Kidney glomerular epithelial cell (primary cell): ENCODE results near the gene ANKS1B.
"Not testable (repeated sequence)": the region's sequence is repeated elsewhere in the genome, so short reads cannot be mapped to it uniquely, and the experiment has no call there.

Experiments
- DNase-seq: peaks from one replicate; lab custom pipeline; 2025; lab: John Stamatoyannopoulos, UW

Gene ANKS1B

DNA sequence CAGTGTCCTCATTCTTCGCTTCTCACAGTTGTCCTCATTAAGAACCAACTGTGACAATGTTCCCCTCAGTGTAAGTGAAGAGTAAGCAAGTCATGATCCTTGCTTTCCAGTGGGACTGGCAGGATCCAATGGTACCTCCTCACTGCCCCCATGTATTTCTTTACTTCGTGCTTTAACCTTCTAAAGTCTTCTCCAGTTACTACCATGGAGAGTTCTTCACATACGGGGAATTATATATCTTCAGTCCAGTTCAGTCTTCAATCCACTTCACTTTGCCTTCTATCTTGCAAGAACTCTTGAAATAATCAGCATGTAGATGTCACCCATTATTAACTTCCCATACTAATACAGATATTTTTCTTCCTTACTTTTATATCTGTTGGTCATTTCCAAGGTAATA, 719.1 kb downstream of the ANKS1B start:
- no peak for DNase-seq

DNA sequence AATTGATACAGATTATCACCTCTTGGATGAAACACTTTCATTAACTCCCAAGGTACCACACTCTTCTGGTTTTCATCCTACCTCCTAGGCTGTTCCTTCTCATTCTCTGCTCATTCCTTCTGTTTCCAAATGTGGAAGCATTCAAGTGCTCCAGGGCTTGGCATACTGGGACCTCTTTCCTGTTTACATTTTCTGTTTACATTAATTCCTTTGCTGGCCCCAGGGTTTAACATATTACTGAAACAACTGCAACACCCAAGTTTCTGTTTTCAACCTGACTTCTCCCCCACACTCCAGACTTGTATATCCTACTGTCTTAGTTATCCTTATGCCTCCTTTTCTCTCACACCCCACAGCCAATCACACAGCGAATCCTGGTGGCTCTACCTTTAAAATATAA, 723.5 kb downstream of the ANKS1B start:
- no peak for DNase-seq

DNA sequence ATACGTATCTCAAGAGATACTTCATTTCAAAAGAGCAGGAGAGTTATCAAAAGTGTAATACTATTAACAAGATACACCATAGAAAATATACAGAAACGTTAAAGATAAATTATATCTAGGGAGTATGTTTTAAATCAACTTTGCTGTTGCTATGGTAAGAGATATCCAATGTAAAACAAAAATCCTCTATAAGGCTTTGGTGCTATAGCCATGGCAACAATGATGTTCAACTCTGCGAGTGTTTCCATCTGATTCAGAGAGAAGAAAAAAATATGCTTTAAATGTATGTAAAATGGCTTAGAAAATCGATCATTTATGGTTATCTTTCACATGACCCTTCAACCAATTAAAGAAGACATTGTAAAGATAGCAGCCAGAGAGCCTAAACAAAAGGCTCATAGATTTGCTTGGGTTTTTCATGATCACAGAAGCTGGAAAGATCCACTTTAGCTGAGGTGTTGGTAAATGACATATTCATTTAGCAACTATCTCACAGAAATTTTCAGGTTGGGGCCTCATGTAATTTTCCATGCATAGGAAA, 724.2 kb downstream of the ANKS1B start:
- DNase-seq, result no peak

GRCh38 chr12:99259040-99259934, 725.4 kb downstream of the ANKS1B start:
- no peak for DNase-seq

- no peak for DNase-seq
These were observed 727.1 kb downstream of the ANKS1B start for GRCh38 chr12:99257672-99258071.

- DNase-seq, result no peak
These were observed 731.7 kb downstream of the ANKS1B start for GRCh38 chr12:99253068-99253467.

DNA sequence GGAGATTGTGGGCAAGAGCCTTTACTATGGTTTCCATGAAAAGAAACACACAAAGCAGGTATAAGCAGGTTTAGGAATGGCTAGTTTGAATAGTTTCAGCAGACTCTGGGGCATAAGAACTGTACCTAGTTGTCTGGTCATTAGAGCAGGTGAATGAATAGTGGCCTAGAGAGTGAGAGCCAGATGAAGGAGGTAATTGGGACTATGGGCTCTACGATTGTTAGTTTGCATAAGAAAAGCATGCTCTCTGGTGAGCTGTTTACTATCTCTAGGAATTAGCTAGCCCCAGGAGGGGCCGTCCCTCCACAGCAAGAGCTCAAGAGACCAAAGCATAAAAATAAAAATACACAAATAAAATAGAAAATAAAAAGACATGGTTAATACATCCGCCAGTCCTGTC, 734.6 kb downstream of the ANKS1B start:
- no peak for DNase-seq

DNA sequence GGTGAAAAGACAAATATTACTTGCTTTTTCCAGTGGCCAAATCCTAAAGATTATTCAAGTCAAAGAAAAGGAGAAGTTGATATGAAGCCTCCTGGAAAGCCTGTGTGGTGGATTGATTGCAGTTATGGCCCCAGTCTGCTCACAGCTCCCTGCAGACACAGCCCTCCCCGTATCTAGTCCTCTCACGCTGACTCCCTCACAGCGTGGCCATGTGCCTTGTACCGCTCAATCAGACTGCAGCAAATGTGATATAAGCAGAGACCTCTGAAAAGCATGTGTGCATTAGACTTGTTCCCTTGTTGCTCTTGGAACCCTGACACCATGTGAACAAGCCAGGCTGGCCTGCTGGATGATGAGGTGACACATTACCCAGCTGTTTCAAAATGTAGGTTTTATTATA, 735.2 kb downstream of the ANKS1B start:
- no peak for DNase-seq

DNA sequence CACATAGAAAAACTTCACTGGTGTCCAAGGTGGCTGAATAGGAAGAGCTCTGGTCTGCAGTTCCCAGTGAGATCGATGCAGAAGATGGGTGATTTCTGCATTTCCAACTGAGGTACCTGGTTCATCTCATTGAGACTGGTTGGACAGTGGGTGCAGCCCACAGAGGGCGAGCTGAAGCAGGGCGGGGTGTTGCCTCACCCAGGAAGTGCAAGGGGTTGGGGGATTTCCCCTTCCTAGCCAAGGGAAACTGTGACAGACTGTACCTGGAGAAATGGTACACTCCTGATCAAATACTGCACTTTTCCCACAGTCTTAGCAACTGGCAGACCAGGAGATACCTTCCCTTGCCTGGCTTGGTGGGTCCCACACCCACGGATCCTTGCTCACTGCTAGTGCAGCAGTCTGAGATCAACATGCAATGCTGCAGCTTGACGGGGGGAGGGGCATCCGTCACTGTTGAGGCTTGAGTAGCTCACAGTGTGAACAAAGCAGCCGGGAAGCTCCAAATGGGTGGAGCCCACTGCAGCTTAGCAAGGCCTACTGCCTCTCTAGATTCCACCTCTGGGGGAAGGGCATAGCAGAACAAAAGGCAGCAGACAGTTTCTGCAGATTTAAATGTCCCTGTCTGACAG, 746.7 kb downstream of the ANKS1B start:
- DNase-seq, result not testable (repeated sequence)

DNA sequence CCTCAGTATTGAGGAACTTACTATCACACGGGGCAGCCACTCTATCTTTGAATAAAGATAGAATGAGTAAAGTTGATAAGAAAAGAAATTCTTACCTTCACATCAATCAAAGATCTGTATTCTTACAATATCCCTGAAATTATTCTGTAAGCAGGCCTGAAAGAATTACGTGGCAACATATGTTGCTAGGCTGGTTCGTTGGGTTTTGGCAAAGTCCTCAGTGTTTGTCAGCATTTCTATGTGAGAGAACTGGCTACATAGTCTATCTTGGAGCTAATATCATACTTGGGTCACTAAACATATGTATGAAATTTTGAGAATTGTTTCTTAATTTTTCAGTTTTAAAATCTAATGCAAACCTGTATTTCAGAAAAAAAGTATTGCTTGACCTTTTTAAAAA, 749.4 kb downstream of the ANKS1B start:
- no peak for DNase-seq

GRCh38 chr12:99234702-99235101, 750.0 kb downstream of the ANKS1B start:
- no peak for DNase-seq

- no peak for DNase-seq
These were observed 752.4 kb downstream of the ANKS1B start for GRCh38 chr12:99232324-99232723.

DNA sequence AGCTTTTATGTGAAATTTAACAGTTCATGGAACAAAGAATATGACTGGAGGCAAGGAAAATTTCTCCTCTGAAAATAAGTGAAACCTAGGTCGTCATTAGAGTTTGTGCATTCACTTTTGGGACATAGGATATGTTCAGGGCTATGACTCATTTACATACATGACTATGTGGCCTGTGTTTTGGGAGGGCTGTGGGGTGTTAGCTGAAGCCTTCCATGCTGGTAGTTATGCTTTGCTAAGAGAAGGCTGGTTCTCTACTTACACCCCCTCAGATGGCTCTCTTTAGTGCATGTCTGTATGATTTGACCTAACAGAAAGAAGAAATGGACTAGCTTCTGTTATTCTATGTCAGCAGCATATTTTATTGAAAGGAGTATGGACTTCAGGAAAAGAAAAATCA, 753.7 kb downstream of the ANKS1B start:
- no peak for DNase-seq

GRCh38 chr12:99224237-99224636, 760.5 kb downstream of the ANKS1B start:
- no peak for DNase-seq

DNA sequence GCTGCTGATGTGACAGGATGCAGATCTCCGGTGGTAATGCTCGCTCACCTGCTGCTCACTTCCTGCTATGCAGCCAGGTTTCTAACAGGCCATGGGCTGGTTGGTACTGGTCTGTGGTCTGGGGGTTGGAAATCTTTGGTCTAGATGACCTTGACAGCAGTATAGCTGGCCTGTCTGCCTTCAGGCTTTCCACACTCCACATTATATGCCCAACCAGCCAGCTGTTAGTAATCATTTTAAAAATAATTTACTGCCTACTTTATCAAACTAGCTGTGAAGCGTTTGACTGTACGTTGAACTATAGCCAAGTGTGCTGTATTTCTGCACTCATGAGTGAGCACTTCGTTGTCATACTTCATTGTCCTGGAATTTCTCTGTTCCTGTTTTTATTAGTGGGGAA, 761.2 kb downstream of the ANKS1B start:
- DNase-seq, result peak; percentile 39

DNA sequence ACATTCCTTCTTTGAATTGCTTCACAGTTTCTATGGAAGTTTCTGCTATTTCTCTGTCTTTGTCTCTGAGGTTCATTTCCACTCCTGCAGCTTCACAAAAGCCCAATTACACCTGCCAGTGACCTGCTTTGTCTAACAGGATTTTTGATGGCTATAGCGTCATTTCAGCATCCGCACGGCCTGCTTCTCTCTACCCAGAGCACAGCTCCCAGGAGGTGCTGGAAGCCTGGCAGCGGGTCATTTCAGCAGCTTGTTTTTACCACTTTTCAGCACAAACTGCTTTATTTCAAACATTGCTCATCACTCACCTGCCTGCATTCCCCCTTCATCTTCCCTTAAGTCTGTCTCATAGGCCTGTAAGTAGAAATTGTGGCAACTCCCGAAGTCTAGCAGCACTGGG, 771.7 kb downstream of the ANKS1B start:
- DNase-seq, result no peak

DNA sequence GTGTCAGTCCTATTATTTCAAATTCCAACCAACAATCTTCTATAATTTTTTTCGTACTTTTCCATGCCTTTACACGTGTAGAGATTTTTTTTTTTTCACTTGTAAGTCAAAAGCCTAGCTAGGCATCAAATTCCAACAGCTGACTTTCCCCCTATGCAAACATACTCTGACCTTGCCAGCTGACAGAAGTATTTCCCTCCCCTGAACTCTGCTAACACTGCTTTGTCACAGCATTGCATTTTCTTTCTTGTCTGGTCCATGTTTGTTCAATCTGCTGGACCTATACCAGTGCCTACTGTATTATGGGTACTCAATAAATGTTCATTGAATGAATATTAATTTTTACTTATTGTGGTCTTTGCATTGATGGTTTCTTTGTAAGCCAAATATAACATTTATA, 772.5 kb downstream of the ANKS1B start:
- DNase-seq, result no peak

DNA sequence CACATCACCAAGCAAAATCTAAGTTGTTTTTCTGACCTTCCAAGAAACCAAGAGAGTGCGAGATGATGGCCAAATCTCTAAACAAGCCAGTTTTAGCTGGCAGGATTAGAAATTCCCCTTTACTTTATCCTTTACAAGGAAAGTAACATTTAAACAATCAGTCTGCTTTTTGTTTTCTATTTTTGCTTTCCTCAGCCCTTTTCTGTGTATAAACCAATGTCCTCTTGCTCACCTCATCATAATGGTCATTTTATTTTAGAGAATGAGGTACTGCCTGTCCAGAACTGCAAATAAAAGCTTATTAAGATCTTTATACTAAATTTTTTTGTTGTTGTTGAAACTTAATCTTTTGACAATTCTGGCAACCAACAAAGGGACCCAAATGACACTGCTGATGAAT, 779.6 kb downstream of the ANKS1B start:
- no peak for DNase-seq

GRCh38 chr12:99201906-99202645, 782.7 kb downstream of the ANKS1B start:
- no peak for DNase-seq

DNA sequence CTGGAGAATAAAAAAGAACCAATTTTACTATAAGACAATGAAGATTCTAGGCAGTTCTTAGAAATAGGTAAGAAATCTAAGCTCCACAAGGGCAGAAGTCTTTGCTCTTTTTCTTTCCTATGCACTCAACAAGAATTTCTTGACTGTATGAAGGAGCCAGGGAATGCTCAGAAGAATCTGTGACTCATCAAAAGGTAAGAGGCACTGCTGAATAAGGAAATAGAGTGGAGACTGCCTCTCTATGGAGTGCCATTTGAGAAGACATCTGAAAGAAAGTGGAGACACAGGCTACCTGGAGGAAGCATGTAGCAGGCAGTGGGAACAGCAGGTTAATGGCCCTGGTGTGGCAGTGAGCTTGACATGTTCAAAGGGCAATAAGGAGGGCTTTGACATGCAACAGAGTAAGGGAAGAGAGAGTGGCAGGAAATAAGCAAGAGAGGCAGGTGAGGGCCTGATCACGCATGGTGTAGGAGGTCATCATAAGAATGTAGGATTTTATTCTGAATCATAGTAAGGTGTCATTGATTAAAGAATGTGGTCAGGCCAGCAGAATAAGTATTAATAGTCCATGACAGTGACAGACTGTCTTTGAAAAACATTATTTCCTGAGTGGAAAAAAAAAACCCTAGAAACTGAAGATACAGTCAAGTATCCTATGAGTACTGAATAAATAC, 783.9 kb downstream of the ANKS1B start:
- peak; percentile 36 for DNase-seq

- DNase-seq, result no peak
These were observed 789.3 kb downstream of the ANKS1B start for GRCh38 chr12:99195474-99195873.

DNA sequence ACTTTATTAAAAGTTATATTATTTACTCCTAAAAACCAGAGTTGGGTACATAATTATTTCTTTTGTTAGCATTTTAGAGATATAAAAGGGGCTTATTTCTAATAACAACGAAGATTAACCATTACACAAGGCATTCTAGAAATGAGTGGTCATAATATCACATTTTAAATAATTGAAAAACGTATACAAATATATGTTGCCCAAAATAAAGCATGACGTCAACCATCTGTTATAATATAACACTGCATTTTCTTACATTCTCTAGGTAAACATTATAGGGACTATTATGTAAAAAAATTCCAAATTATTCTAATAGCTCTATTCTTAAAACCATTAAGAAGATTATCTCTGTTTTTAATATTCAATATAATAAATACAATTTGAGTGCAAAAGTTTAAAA, 792.2 kb downstream of the ANKS1B start:
- no peak for DNase-seq
